GM12878 (cell line): ENCODE results near the gene SLC23A1. TPM values are rescaled to one million over a fixed set of nuclear protein-coding genes. Genes with fewer than 3 reads are reported as not detected.
A peak's percentile ranks its signal among the peaks of the same experiment; 100 is the strongest.

Experiments used
- BCLAF1 ChIP-seq: fragments of 450-650 bp; IDR thresholded peaks from 2 replicates; pipeline ENCODE4 v1.6.1; 2017; ENCODE audit warnings: antibody characterized with exemption, mild to moderate bottlenecking, moderate library complexity
- BHLHE40 ChIP-seq, 2 experiments: fragments of 450-650 bp in 1 of 2; IDR thresholded peaks; 2 replicates each; pipeline ENCODE4 v1.6.1; 2011 to 2017; ENCODE audit warnings: low read depth in 2 of 2, borderline replicate concordance in 1 of 2, improper control_type of control experiment in 1 of 2, low read length in 1 of 2, mild to moderate bottlenecking in 1 of 2
- BMI1 ChIP-seq: fragments of 450-650 bp; IDR thresholded peaks from 2 replicates; pipeline ENCODE4 v1.6.1; 2016; ENCODE audit warnings: mild to moderate bottlenecking, moderate library complexity, borderline replicate concordance
- CBX5 ChIP-seq: sonication (generic); IDR thresholded peaks from 2 replicates; pipeline ENCODE4 v1.6.1; 2016; ENCODE audit warnings: low read depth, moderate library complexity, mild to moderate bottlenecking, inconsistent platforms
- CEBPB ChIP-seq, 2 experiments: fragments of 150-350 bp in 1 of 2; IDR thresholded peaks; 2 replicates each; pipeline ENCODE4 v1.6.1; 2012 to 2014; ENCODE audit warnings: low read depth in 2 of 2, low read length in 2 of 2, borderline replicate concordance in 1 of 2, inconsistent platforms in 1 of 2
- CHD1 ChIP-seq: IDR thresholded peaks from 2 replicates; pipeline ENCODE4 v1.6.1; 2012; ENCODE audit warnings: low read depth, low read length, improper control_type of control experiment
- CREM ChIP-seq: IDR thresholded peaks from 2 replicates; pipeline ENCODE4 v1.6.1; 2014; ENCODE audit warnings: antibody characterized with exemption, low read depth
- EP300 ChIP-seq, 2 experiments: fragments of 150-350 bp in 1 of 2; IDR thresholded peaks; 2 replicates each; pipeline ENCODE4 v1.6.1; 2011 to 2012; ENCODE audit warnings: low read depth in 2 of 2, low read length in 2 of 2, borderline replicate concordance in 1 of 2, improper control_type of control experiment in 1 of 2, inconsistent platforms in 1 of 2; ENCODE audit not compliant: control insufficient read depth in 1 of 2
- EZH2 ChIP-seq: IDR thresholded peaks from 2 replicates; pipeline ENCODE4 v1.6.1; 2012; ENCODE audit warnings: low read depth, mild to moderate bottlenecking, control low read depth, inconsistent platforms, low read length, borderline replicate concordance; ENCODE audit not compliant: control insufficient read depth
- IRF3 ChIP-seq: fragments of 450-650 bp; IDR thresholded peaks from 2 replicates; pipeline ENCODE4 v1.6.1; 2014; ENCODE audit warnings: mild to moderate bottlenecking
- KLF5 ChIP-seq: fragments of 450-650 bp; IDR thresholded peaks from 2 replicates; pipeline ENCODE4 v1.6.1; 2014; ENCODE audit warnings: mild to moderate bottlenecking; ENCODE audit not compliant: partially characterized antibody
- LARP7 ChIP-seq: fragments of 450-650 bp; IDR thresholded peaks from 2 replicates; pipeline ENCODE4 v1.6.1; 2017; ENCODE audit warnings: mild to moderate bottlenecking
- NBN ChIP-seq: fragments of 450-650 bp; IDR thresholded peaks from 2 replicates; pipeline ENCODE4 v1.6.1; 2016
- NKRF ChIP-seq: fragments of 450-650 bp; conservative IDR thresholded peaks from 2 replicates; pipeline ENCODE4 v1.6.1; 2017; ENCODE audit warnings: mild to moderate bottlenecking, moderate library complexity
- PAX5 ChIP-seq: IDR thresholded peaks from 2 replicates; pipeline ENCODE4 v1.6.1; 2011; ENCODE audit warnings: low read depth, low read length, borderline replicate concordance
- POLR2A ChIP-seq: IDR thresholded peaks from 2 replicates; pipeline ENCODE4 v1.6.1; 2011; ENCODE audit warnings: low read depth, mild to moderate bottlenecking, low read length
- RCOR1 ChIP-seq: conservative IDR thresholded peaks from 2 replicates; pipeline ENCODE4 v1.6.1; 2012; ENCODE audit warnings: low read depth, low read length, improper control_type of control experiment
- SIN3A ChIP-seq: IDR thresholded peaks from 2 replicates; pipeline ENCODE4 v1.6.1; 2012; ENCODE audit warnings: low read depth, low read length, improper control_type of control experiment
- TAF1 ChIP-seq: IDR thresholded peaks from 2 replicates; pipeline ENCODE4 v1.6.1; 2011; ENCODE audit warnings: mild to moderate bottlenecking, low read depth, low read length, borderline replicate concordance
- TBL1XR1 ChIP-seq: IDR thresholded peaks from 2 replicates; pipeline ENCODE4 v1.6.1; 2012; ENCODE audit warnings: low read depth, low read length, improper control_type of control experiment
- TCF12 ChIP-seq: IDR thresholded peaks from 2 replicates; pipeline ENCODE4 v1.6.1; 2011; ENCODE audit warnings: low read depth, mild to moderate bottlenecking, low read length
- YBX1 ChIP-seq: fragments of 450-650 bp; IDR thresholded peaks from 2 replicates; pipeline ENCODE4 v1.6.1; 2016; ENCODE audit warnings: antibody characterized with exemption
- ZBED1 ChIP-seq: IDR thresholded peaks from 2 replicates; pipeline ENCODE4 v1.6.1; 2016; ENCODE audit warnings: borderline replicate concordance
- ZNF217 ChIP-seq: fragments of 450-650 bp; IDR thresholded peaks from 2 replicates; pipeline ENCODE4 v1.6.1; 2017; ENCODE audit warnings: antibody characterized with exemption, mild to moderate bottlenecking
- polyA plus RNA-seq, 11 experiments: library from polyadenylated mRNA; depleted of rRNA in 4 of 11; unstranded in 6 of 11; stranded (reverse) in 5 of 11; fragments of >200 nt; fragmentation: Nextera tagmentation in 4 of 11; fragmentation: Illumina TruSeq in 1 of 11; extraction: Ambion mirVana in 4 of 11; extraction: Trizol in 1 of 11; gene quantifications; 1 replicate in 1 of 11; 2 replicates in 10 of 11; pipeline versions ENCODE4 v1.2.1 to v1.2.3, GENCODE V29; 2011 to 2016; ENCODE audit warnings: inconsistent platforms in 2 of 11, missing spikeins in 2 of 11, low read depth in 1 of 11
- total RNA-seq, 4 experiments: library from RNA; depleted of rRNA in 3 of 4; stranded (reverse); fragments of >200 nt in 3 of 4; fragmentation: Illumina TruSeq in 1 of 4; extraction: Trizol in 1 of 4; gene quantifications; 2 replicates each; pipeline versions ENCODE4 v1.2.1 to v1.2.3, GENCODE V29; 2013 to 2021

SLC23A1 gene
- total and polyA plus RNA-seq, 10 of the 15 experiments (the other 5 are each of a cell fraction or from before 2014, with no cell fraction given) = 0.35 to 4.7 (median 1.6) TPM

GRCh38 chr5:139403787-139404483, 20.8 kb upstream of the SLC23A1 start, which contains the start of gene SPATA24 (continued):
- TF ChIP-seq CEBPB (IDR thresholded peaks at IDR 0.05; ENCODE audit: borderline replicate concordance in 1 of 2, low read depth in 2 of 2, low read length in 2 of 2) (no peak), LARP7 (peak; percentile 37; the same call in 1 of the 2 replicates), EZH2 (no peak), TBL1XR1 (peak; percentile 8; the same call in 1 of the 2 replicates), RCOR1 (no peak), NBN (peak; percentile 85; the same call in 1 of the 2 replicates), PAX5 (0 out of 2 replicates have a peak, but pooled peaks have one; percentile 7), TAF1 (peak; percentile 47; the same call in 1 of the 2 replicates), NKRF (0 out of 2 replicates have a peak, but pooled peaks have one; percentile 16), POLR2A (peak; percentile 78), SIN3A (peak; percentile 71; the same call in 1 of the 2 replicates), BHLHE40 (IDR thresholded peaks at IDR 0.05; ENCODE audit: borderline replicate concordance in 1 of 2, low read depth in 2 of 2, low read length in 1 of 2) (peak; percentile 21 to 63; a peak in 1 of 4 replicates), CBX5 (no peak), TCF12 (0 out of 2 replicates have a peak, but pooled peaks have one; percentile 1), EP300 (IDR thresholded peaks at IDR 0.05; ENCODE audit: borderline replicate concordance in 1 of 2, control insufficient read depth in 1 of 2, low read depth in 2 of 2, low read length in 2 of 2) (0 out of 4 replicates have a peak, but pooled peaks of 1 of the 2 experiments have one; percentile 14), IRF3 (peak; percentile 49; the same call in 1 of the 2 replicates), YBX1 (no peak), KLF5 (no peak), CREM (peak; percentile 77; the same call in 1 of the 2 replicates), BCLAF1 (no peak), BMI1 (peak; percentile 94), ZBED1 (no peak), CHD1 (no peak), ZNF217 (no peak)
